Testis (tissue), 2 donors: ENCODE measurements around the gene DCAF17.

ENCODE experiments used
- CTCF ChIP-seq, 3 experiments: fragments of 450-650 bp in 2 of 3; fragments of 200-600 bp in 1 of 3; sonication (generic) in 1 of 3; IDR thresholded peaks; one replicate each; pipeline ENCODE4 v1.5.1; 2016 to 2019; ENCODE audit warnings: antibody characterized with exemption in 3 of 3, mild to moderate bottlenecking in 2 of 3, moderate library complexity in 1 of 3
- POLR2A ChIP-seq: fragments of 450-650 bp; IDR thresholded peaks from one replicate; pipeline ENCODE4 v1.6.1; 2017; ENCODE audit warnings: antibody characterized with exemption, mild to moderate bottlenecking, moderate library complexity

- TF ChIP-seq CTCF (IDR thresholded peaks at IDR 0.05): no peak
- no peak for TF ChIP-seq POLR2A
Observed at GRCh38 chr2:171390941-171391516, 43.0 kb upstream of the DCAF17 start.
